Sciatic nerve (tissue), 2 donors: ENCODE measurements around the gene KEL. TPM values are rescaled to one million over a fixed set of nuclear protein-coding genes. Genes with fewer than 3 reads are reported as not detected.

Experiments used
- ATAC-seq: fragments of 200-7000 bp; cut with Tn5 transposase; one replicate; pipeline ENCODE4 v1.9.1; 2020; ENCODE audit warnings: mild to moderate bottlenecking, moderate library complexity
- DNase-seq: peaks from one replicate; pipeline ENCODE4 v3.0.0-alpha.2; 2020; ENCODE audit warnings: low spot score
- intact Hi-C: fragments of 100-400 bp; cut with DNase I; formaldehyde crosslinking; loops from one replicate; pipeline ENCODE4 v1.14.2; 2022
- total RNA-seq: library from RNA; stranded (reverse); fragmentation: NEBNext Ultra II Directional; extraction: Animal tissue kit (Norgen Biotek cat#: 25700); gene quantifications from one replicate; pipeline ENCODE4 v1.2.1, GENCODE V29; 2021
- donor health status: DM: no; HTN: no; CAD: no.
- donor health status: DM: no; HTN: no; CAD: no.

The KEL gene
- total RNA-seq, 1 donor from 2014 or later, result 2.3 TPM

DNA sequence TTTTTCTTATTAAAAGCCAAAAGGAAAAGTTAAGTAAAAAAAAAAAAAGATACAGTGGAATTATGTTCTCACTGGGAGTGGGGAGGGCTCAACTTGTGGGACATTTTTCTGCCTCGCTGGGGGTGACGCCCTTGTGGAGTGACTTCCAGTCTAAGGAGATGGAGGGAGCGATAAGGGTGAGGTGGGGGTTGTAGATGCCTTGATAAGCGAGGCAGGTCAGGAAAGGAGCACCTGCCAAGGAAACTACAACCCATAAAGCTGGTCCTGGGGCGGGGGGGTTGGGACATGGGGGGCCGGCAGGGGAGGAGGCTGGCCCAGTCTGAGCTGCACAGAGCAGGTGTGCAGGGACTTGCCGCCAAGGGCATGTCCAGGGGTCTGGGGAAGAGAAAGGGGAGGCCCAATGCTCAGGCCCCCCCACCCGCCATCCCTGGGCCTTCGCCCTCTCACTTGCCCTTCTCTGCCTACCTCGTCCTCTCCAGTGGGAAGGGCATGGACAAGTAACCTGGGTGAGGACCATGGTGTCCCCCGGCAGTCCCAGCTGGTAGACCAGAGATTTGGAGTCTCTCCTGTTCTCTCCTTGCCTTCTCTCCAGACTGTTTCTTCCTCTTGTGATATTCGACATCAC is 26.1 kb downstream of the KEL start:
- intact Hi-C loops, result no loop called here
- no peak for ATAC-seq
- DNase-seq, result no peak

DNA sequence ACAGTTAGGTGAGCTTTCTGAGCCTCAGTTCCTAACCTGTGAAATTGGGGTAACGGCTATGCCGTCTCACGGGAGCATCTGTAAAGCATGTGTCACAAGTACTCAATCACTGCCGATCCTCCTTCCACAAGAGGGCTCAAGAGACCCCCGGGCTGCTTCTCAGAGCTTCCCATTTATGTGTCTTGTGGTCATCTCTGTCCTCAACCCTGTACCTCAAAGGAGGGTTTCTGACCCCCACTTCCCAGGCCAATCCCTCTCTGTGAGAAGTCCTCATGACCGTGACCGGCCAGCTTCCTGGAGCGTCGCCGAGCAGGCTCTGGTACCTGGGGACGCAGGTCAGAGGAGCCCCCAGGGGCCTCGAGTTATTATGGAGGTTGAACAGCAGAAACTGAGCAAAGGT is 28.1 kb downstream of the KEL start:
- intact Hi-C loops, result no loop called here
- no peak for DNase-seq
- no peak for ATAC-seq

DNA sequence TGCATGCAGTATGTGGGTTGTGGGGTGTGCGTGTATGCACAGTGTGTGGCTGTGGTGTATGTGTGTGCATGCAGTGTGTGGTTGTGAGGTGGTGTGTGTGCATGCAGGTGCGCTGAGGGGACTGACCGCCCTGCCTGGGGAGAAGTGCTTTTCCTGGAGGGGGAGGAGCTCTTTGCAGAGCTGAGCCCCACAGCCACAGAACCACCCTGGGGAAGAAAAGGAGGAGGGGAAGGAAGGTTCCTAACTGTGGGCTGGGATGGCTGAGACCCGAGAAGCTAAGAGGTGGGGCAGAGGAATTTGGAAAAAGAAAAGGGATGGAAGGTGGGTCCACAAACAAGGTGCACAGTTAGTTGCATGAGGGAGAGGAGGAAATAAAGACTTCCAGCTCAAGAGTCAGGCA is 28.5 kb downstream of the KEL start, which contains the start of gene TRPV5:
Gene TRPV5, minus strand, starts transcription at position 123 of the 400 bp plus-strand sequence. CDS start 287 bp downstream, outside the sequence.
- intact Hi-C loops, result no loop called here
- ATAC-seq (no peak), DNase-seq (no peak)

DNA sequence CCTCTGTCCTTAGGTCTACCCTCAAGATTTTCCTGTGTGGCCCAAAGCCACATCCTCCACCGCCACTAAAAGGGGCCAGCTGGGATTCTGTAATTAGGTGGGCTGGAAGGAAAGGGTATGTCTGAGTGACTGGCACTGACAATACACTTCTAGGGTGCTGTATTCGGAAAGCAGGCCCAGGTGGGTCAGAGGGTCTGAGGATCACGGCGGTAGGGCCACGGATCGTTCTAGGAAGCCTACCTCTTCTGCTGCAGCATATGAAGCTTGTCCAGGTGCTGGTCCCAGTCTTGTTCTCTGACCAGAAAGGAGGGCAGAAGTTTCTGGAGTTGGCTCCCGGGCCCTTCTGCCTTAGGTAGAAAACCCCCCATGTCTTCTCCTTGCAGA is 29.1 kb downstream of the KEL start:
- intact Hi-C loops, result no loop called here
- ATAC-seq, result no peak
- DNase-seq, result no peak

DNA sequence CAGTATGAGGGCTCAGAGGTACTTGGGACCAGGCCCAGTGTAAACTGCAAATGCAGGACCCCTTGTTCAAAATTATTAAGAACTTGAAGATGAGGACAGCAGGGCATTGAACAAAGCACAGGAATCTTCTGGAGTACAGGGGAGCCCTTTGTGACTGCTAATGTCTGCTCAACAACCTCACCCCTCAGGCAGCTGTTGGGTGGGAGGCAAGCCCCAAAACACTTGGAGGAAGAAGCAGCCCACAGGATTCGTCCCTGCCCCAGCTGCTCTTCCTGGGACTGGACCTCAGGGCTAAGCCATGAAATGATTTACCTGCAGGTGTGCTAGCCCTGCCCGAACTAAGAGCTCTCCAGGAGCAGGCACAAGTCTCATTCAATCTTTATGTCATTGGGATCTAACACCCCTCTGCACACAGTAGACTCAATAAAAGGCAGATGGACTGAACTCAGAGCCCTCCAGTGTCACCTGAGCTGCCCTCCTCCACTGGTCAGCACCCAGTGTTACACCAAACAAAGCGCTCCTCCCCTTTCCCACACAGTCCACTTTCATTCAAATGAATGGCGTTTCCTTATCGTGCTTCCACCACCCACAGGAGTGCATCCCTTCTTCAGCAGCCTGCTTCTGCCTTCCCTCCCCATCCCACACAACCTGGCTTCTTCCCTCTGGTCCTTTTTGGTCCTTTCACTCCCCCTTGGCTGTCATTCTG is 29.6 kb downstream of the KEL start:
- ATAC-seq, result no peak
- no peak for DNase-seq
- intact Hi-C loops, result no loop called here

DNA sequence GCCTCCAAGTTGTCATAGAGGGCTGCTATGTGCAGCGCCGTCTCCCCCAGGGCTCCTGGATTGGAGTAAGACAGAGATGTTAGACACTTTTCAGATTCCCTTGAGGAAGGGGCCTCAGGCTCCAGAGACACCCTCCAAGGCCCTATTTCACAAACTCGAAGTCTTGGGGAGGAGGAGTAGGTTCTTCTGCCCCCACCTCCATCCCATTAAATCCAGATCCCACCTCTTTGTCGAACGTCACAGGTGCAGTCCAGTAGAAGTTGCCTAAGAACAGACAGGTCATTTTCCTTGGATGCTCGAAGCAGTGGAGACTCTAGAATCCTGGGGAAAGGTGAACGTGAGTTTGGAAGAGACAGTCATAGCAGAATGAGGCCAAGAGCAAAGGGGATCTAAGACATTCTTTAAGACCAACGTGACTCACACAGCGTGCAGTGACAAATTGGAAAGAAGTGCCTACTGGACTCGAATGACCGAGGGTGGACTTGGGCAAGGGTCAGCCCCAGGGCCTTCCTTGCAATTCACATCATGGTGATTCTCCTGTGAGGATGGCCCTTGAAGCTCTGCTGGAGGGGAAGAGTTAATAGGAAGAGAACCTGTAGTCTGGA is 31.9 kb downstream of the KEL start:
- DNase-seq, result no peak
- intact Hi-C loops, result no loop called here
- no peak for ATAC-seq

DNA sequence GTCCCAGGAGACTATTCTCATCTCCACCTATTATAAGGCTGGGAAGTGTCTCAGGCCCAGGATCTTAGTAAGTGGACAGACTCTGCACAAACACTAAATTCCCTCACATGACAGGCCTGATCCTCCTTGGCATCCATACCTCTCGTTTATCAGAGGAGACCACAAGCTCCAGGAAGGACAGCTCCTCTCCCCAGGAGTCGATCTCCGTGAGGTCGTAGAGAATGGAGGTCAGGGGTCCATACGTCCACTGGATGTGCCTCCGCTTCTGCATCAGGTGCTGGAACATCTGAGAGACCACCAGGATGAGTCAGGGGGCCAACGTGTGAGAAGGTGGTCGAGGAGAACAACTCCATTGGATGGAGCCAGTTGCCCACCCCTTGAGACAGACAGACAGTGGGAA is 34.2 kb downstream of the KEL start:
- no peak for DNase-seq
- no peak for ATAC-seq
- intact Hi-C loops, result no loop called here

DNA sequence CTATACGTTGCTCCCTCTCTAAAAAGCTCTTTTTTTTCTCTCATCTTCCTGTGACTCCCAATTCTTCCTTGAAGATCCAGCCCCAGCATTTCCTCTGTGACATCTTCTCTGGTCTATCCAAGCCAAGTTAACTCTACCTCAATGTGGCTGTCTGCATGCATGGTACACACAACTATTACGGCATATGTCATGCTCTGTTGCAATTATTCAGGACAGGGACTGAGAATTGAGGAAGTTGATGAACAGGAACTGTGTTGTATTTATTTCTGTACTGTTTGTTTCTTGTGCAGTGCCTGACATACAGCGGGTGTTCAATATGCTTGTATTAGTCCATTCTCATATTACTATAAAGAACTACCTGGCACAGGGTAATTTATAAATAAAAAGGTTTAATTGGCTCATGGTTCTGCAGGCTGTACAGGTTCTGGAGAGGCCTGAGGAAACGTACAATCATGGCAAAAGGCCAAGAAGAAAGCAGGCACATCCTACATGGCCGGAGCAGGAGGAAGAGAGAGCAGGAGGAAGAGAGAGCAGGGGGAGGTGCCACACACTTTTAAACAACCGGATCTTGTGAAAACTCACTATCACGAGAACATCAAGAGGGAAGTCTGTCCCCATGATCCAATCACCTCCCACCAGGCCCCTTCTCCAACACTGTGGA is 34.9 kb downstream of the KEL start:
- ATAC-seq (peak; percentile 42), DNase-seq (no peak)
- intact Hi-C loops, result no loop called here

DNA sequence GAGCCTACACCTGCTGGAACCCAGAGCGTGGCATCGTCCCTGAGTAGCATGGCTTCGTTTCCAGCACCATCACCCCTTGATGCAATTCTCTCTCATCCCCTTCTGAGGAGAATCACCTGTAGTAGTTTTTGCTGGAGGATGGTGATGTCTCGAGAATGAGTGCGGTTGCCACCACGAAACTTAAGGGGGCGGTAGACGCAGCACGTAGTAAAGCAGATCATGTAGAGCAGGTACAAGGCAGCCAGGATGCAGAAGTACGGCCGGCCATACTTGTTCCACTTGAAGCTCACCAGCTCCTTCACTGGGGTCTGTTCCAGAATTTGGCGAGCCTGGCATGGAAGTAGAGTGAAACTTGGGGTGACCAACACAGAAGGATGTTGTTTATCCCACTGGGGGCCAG is 36.8 kb downstream of the KEL start:
- DNase-seq (no peak), ATAC-seq (no peak)
- intact Hi-C loops, result no loop called here

DNA sequence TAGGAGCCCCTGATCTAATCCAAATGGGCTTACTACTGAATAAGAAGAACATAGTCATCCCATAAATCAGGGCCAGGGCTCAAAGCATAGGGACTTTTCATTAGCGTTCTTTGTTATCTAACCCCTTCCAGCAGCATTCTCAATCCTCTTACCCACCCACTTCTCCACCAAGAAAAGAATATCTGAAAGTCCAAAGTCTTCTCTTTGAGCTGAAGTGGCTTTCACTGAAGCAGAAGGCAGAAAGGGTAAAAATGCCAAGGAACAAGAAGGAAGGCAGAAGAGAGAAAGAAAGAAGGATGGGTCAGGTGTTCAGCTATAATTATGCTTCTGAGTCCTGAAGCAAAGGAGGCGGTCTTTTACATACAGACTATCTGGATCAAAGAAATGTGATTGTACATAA is 38.8 kb downstream of the KEL start:
- ATAC-seq, result no peak
- intact Hi-C loops, result no loop called here
- DNase-seq, result no peak

DNA sequence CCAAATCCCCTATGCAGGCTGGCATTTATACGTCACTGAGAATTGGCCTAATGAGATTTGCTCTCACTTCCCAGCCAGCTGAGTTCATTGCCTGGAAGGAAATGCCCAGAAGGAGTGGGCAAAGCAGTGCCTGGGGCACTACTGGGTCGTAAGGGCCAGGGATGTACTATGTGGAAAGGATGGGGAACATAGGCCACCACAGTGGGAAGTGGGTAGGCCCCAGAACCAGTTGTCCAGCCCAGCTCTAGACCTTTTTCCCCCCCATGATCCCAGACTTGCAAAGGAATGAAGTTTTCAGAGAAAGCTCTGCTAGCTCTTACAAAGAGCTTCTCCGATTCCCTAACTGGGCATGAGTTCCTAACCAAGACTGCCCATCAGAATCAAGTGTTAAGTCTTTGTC is 42.5 kb downstream of the KEL start:
- no peak for ATAC-seq
- intact Hi-C loops, result no loop called here

DNA sequence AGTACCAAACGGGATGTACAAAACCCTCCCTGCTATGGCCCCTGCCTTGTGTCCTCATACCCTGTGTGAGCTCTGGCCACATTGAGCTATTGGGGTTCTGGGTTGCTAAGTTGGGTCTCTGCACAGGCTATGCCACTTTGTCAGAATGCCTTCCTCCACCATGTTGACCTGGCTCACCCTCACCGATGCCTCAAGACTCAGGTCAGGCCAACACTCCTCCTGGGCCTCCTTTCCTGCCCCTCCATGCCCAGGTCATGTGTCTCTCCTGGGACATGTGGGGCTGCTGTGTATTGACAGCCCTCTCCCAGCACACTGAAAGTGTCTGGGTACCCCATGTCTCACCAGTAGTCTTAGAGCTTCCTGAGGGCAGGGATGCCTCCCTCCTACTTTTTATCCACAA is 43.3 kb downstream of the KEL start:
- intact Hi-C loops, result no loop called here
- no peak for DNase-seq
- no peak for ATAC-seq

More for the DNA sequence above, 42.5 kb downstream of the KEL start:
- DNase-seq, result no peak

DNA sequence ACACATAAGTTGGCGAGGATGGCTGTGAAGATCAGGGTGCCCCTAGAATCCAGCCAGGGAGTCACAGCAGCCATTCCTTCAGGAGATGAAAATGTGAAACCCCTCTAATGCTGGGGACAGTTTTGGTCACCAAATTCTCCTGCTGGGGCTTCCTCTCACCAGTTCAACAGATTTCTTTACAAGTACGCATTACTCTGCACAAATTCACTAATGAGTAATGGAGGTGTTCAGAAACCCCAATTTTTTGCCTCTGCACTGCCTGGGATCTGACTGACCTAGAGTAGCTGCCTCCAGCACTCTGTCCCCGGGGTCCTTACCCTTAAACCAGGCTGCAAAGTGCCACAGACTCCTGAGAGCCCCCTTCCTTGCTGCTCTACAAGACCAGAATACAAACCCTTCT is 44.7 kb downstream of the KEL start:
- ATAC-seq (no peak), DNase-seq (no peak)
- intact Hi-C loops, result no loop called here

DNA sequence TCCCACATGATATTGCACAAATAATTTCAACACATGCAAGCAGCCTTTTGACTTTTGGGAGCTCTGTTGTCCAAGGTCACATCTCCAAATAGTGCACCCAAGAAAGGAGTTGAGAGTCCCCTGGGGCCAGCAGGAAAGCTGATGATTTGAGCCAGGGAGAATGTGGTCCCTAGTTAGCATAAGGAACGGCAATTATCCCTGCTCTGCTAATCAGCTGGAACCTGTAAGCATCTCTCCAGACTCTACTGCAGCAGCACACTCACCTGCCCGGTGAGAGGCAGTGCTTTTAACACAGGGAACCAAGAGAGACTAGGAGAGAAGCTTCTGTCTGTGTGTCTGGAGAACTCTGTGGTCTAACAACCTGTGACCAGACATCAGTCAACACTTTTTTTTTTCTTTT is 45.7 kb downstream of the KEL start:
- ATAC-seq, result no peak

DNA sequence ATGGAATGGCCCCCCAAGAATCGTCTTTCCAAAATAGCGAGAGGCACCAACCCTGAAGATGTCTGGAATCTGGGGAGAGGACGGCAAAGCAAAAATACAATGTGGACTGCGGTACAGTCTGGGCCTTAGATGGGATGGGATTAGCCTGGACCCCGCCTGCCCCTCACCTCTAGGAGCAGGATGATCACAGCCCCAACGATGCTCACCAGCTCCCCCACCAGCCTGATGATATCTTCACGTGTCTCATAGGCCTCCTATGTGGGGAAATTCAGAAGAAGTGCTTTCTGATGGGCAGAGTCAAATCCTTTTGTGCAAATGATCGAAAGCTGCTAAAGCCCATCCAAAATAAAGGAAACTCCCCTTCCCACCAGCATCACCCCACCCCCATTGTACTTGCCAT is 46.8 kb downstream of the KEL start:
- DNase-seq (no peak), ATAC-seq (no peak)
- intact Hi-C loops, result no loop called here

More for the DNA sequence above, 45.7 kb downstream of the KEL start:
- DNase-seq, result no peak
- intact Hi-C loops, result no loop called here

DNA sequence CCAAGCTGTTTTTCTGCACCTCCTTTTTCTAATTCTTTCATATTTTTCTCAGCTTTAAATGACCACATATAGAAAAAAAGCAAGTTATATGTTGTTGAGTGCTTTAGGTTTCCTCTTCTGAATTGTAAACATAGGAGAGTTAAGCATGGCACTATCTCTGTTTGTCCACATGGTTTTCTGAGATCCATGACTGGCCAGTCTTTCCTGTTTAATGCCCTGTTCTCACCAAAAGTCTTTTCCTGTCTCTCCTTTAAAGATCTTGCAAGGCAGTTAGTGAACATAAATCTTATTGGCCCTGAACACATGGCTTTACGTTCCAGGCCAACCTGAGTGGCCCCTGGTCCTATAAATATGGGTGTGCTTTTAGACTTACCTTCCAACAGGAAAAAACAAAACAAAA is 48.0 kb downstream of the KEL start:
- intact Hi-C loops, result no loop called here
- ATAC-seq, result no peak
- no peak for DNase-seq

DNA sequence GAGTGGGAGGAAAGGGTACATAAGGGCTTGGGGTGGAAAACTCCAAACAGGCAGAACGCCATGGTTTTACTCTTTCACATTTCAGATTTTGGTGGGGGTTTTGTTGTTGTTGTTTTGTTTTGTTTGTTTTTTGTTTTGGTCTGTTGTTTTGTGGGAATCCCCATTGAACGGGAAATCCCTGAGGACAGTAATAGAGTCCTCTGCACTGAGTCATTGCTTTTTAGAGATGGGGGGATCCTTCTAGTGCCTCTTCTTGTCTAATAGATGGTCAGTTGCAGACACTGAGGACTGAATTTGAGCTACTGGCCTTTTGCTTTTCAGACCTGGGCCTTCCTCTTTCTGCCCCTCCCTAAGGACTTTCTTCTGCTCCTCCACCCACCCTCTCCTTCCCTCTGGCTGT is 48.6 kb downstream of the KEL start:
- intact Hi-C loops, result no loop called here
- ATAC-seq, result no peak
- no peak for DNase-seq

DNA sequence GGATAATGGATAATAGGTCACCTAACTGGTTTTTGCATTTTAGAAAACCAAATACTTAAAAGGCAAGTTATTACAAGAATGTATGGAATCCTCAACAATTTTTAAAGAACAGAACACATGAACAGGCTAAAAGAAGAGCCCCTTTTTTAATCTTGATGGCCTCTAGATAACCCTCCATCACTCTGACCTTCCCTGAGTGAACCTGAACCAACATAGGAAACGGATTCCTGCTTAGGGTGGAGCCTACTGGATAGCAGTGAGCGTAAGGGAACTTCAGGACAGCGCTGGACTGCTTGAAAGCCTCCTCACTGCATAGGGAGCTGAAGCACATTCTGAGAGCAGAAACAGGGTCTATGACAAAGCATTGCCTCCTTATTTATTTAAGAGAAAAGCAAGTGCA is 49.1 kb downstream of the KEL start:
- ATAC-seq, result no peak
- no peak for DNase-seq
- intact Hi-C loops, result no loop called here

DNA sequence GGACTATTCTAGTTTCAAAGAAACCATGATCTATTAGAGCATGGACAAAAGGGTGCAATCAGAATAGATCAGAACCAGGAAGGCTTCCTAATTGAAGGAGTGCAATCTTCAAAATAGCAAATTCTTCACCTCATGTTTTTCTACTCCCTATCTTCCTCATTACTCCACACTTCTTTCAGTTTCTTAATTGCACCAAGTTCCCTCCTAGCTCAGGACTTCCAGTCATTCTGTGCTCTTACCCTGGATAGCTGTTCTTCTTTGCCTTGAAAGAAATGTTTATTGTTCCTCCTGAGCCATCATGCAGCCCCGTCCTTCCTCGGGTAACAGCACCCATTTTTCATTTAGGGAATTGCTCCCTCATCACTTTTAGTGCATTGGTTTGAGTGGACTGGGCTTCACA is 51.7 kb downstream of the KEL start:
- no peak for ATAC-seq
- DNase-seq, result no peak
- intact Hi-C loops, result no loop called here

DNA sequence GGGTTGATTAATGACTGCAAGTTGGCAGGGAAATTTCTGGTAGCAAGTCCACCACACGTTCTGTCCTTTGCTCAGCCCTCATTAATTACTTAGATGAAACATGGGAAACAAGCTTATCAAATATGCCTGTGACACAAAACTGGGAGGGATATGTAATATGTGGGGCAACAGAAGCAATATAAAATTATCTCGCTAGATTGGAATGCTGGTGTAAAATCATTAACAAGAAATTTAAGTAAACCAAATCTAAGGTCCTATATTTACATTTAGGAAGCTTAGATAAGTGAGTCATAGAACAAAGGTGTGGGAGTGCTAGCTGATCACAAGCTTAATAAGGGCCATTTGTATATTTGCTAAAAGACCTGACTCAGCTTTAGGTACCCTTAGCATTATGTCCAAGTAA is 52.1 kb downstream of the KEL start:
- intact Hi-C loops, result no loop called here
- ATAC-seq (no peak), DNase-seq (no peak)
